H1 (cell line): ENCODE measurements around the gene CDR2.

Experiments used
- CEBPB ChIP-seq: IDR thresholded peaks from 2 replicates; pipeline ENCODE4 v1.6.1; 2012; ENCODE audit warnings: low read depth, low read length
- EZH2 ChIP-seq: fragments of 200-600 bp; sonication (generic); IDR thresholded peaks from 2 replicates; pipeline ENCODE4 v1.7.1; 2012; ENCODE audit warnings: low read depth, mild to moderate bottlenecking, moderate library complexity, low read length, inconsistent platforms; ENCODE audit not compliant: severe bottlenecking
- TF ChIP-seq, protein P1 (sequence below), 3 experiments: IDR thresholded peaks; 1 replicate in 2 of 3; 2 replicates in 1 of 3; pipeline versions ENCODE4 v1.5.1 to v1.6.1; 2011; ENCODE audit warnings: low read length in 3 of 3, mild to moderate bottlenecking in 3 of 3, inconsistent platforms in 2 of 3, low read depth in 1 of 3, moderate library complexity in 1 of 3; ENCODE audit not compliant: insufficient read depth in 1 of 3; ENCODE audit errors: control extremely low read depth in 1 of 3
- TF ChIP-seq, protein P2 (sequence below): IDR thresholded peaks from 2 replicates; pipeline ENCODE4 v1.6.1; 2012; ENCODE audit warnings: low read length, inconsistent platforms

DNA sequence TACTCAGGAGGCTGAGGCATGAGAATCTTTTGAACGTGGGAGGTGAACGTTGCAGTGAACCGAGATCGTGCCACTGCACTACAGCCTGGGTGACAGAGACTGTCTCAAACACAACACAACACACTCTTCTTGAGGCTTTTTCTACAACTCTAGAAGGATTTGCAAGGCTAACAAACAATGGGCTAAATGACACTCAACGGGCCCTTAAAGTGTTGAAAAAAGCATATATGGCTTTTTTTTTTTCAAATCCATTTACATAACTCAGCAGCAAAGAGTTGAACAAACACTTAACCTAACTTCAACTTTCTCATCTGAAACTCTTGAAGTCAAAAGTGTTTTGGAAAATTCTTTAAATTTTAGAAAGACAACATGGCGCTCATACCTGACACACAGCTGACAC, 22.3 kb downstream of the CDR2 start:
- TF ChIP-seq, protein P1, sequence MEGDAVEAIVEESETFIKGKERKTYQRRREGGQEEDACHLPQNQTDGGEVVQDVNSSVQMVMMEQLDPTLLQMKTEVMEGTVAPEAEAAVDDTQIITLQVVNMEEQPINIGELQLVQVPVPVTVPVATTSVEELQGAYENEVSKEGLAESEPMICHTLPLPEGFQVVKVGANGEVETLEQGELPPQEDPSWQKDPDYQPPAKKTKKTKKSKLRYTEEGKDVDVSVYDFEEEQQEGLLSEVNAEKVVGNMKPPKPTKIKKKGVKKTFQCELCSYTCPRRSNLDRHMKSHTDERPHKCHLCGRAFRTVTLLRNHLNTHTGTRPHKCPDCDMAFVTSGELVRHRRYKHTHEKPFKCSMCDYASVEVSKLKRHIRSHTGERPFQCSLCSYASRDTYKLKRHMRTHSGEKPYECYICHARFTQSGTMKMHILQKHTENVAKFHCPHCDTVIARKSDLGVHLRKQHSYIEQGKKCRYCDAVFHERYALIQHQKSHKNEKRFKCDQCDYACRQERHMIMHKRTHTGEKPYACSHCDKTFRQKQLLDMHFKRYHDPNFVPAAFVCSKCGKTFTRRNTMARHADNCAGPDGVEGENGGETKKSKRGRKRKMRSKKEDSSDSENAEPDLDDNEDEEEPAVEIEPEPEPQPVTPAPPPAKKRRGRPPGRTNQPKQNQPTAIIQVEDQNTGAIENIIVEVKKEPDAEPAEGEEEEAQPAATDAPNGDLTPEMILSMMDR (IDR thresholded peaks at IDR 0.05; ENCODE audit: control extremely low read depth in 1 of 3, insufficient read depth in 1 of 3, low read depth in 1 of 3, low read length in 3 of 3), result no peak
- TF ChIP-seq EZH2 (no peak), CEBPB (no peak)
- TF ChIP-seq, protein P2, sequence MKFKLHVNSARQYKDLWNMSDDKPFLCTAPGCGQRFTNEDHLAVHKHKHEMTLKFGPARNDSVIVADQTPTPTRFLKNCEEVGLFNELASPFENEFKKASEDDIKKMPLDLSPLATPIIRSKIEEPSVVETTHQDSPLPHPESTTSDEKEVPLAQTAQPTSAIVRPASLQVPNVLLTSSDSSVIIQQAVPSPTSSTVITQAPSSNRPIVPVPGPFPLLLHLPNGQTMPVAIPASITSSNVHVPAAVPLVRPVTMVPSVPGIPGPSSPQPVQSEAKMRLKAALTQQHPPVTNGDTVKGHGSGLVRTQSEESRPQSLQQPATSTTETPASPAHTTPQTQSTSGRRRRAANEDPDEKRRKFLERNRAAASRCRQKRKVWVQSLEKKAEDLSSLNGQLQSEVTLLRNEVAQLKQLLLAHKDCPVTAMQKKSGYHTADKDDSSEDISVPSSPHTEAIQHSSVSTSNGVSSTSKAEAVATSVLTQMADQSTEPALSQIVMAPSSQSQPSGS, result no peak
